Measurements from ENCODE around the gene APC2.

The APC2 gene

GRCh38 chr19:1449467-1450442, at the start of gene APC2:
Gene APC2 (plus strand): TSS chr19:1450121. CDS start chr19:1453002, 2,881 bp downstream.
- DNase-seq, result peak in 55 of 56 donors; percentile 45 to 93 (median 82)

- peak in 13 of 56 donors; percentile 12 to 59 (median 30) for DNase-seq
Measured at GRCh38 chr19:1400281-1401137, 49.4 kb upstream of the APC2 start.

GRCh38 chr19:1401138-1401888, 48.6 kb upstream of the APC2 start, which contains the start of gene GAMT:
Gene GAMT (minus strand): TSS chr19:1401542. CDS start chr19:1401476, 66 bp downstream.
- DNase-seq, result peak in 40 of 56 donors; percentile 6 to 80 (median 35)

GRCh38 chr19:1401889-1402217, 48.1 kb upstream of the APC2 start:
- no peak for DNase-seq

- DNase-seq, result no peak
Measured at GRCh38 chr19:1402411-1403070, 47.4 kb upstream of the APC2 start.

- DNase-seq, result peak; percentile 56 to 100 (median 97)
Measured at GRCh38 chr19:1406774-1407527, 43.0 kb upstream of the APC2 start.

GRCh38 chr19:1407528-1408299, 42.2 kb upstream of the APC2 start, which contains the start of gene DAZAP1:
Gene DAZAP1 (plus strand): TSS chr19:1407586. CDS start chr19:1407774, 188 bp downstream.
- DNase-seq, result peak in 2 of 56 donors; percentile 26 to 56

GRCh38 chr19:1408300-1409203, 41.4 kb upstream of the APC2 start:
- DNase-seq, result peak in 6 of 56 donors; percentile 12 to 52 (median 44)

- DNase-seq, result no peak
Measured at GRCh38 chr19:1409204-1410005, 40.5 kb upstream of the APC2 start.

- DNase-seq, result no peak
Measured at GRCh38 chr19:1410136-1410786, 39.7 kb upstream of the APC2 start.

- DNase-seq, result no peak
Measured at GRCh38 chr19:1410789-1411188, 39.1 kb upstream of the APC2 start.

- peak in 55 of 56 donors; percentile 7 to 98 (median 90) for DNase-seq
Measured at GRCh38 chr19:1411255-1412191, 38.4 kb upstream of the APC2 start.

- no peak for DNase-seq
Measured at GRCh38 chr19:1412323-1412923, 37.5 kb upstream of the APC2 start.

GRCh38 chr19:1412995-1413800, 36.7 kb upstream of the APC2 start:
- DNase-seq, result no peak
